ENCODE measurements around the gene COL4A6. TPM values are rescaled to one million over a fixed set of nuclear protein-coding genes. Genes with fewer than 3 reads are reported as not detected.

The COL4A6 gene
- total and polyA plus RNA-seq, 10 of the 15 experiments (the other 5 are each of a cell fraction or from before 2014, with no cell fraction given) = 0.02 to 0.56 (median 0.05) TPM; not detected in 3

- no peak for TF ChIP-seq POLR2AphosphoS5 (IDR thresholded peaks at IDR 0.05; ENCODE audit: low read length)
- TF ChIP-seq ZBTB4 (CRISPR knock-in tag; IDR thresholded peaks at IDR 0.05) = no peak
These were observed 9.1 kb upstream of the COL4A6 start (continued) for GRCh38 chrX:108447303-108447702.

GRCh38 chrX:108442901-108443464 lies 4.8 kb upstream of the COL4A6 start:
- no peak for FAIRE-seq
- in situ Hi-C loops (cut with MboI) = no loop called here
- H3K79me2 ChIP-seq (ENCODE audit: control insufficient read depth, insufficient read depth, low read length) = no peaks in the 10 kb centered on the region

More at GRCh38 chrX:108442901-108443464, 4.8 kb upstream of the COL4A6 start:
- ATAC-seq (no peak), DNase-seq (ENCODE audit: low read depth, low spot score) (no peak)
- POLR2A ChIA-PET = no interaction called here
- Histone ChIP-seq H3K27ac (ENCODE audit: control insufficient read depth, insufficient read depth) (no peak overlapping the region), H3K36me3 (ENCODE audit: control insufficient read depth in 2 of 2, insufficient read depth in 2 of 2, low read length in 1 of 2) (no peaks in the 10 kb centered on the region), H3K9ac (ENCODE audit: control insufficient read depth, insufficient read depth, low read length) (no peak overlapping the region), H3K4me1 (ENCODE audit: control insufficient read depth, insufficient read depth, low read length) (no peaks in the 10 kb centered on the region), H4K20me1 (ENCODE audit: control insufficient read depth, insufficient read depth) (no peaks in the 10 kb centered on the region), H2AFZ (ENCODE audit: control insufficient read depth, low read depth, low read length) (no peak overlapping the region), H3K27me3 (replicated peaks in 1 of 2; ENCODE audit: control insufficient read depth in 2 of 2, insufficient read depth in 2 of 2, low read length in 1 of 2) (peaks cover 0 to 3% of the 10 kb centered on the region in 2 experiments; a peak in 1 of 4 replicates), H3K4me2 (ENCODE audit: control insufficient read depth, insufficient read depth) (no peak overlapping the region), H3K4me3 (no peak overlapping the region), H3K9me3 (replicated peaks; ENCODE audit: control insufficient read depth, insufficient read depth, low read length) (no peaks in the 10 kb centered on the region)
- intact Hi-C loops (cut with micrococcal nuclease; ENCODE audit: unreplicated experiment) = no loop called here
- TF ChIP-seq CHD1 (IDR thresholded peaks at IDR 0.05; ENCODE audit: low read depth, low read length) (no peak), NFXL1 (IDR thresholded peaks at IDR 0.05; ENCODE audit: borderline replicate concordance) (no peak)
- RAD21 ChIA-PET (ENCODE audit: unreplicated experiment) = no interaction called here
- WGBS (ENCODE audit: insufficient coverage, insufficient replicate concordance, low lambda C conversion rate, missing lambda C conversion rate) = 0% methylated on average over 2 of the region's 2 CpGs
- no TSS peak for BruUV-seq (replicated peaks)
- CTCF ChIA-PET = no interaction called here
- SMC1A ChIA-PET (ENCODE audit: uncharacterized antibody, unreplicated experiment) = no interaction called here
